Astrocyte (in vitro differentiated cells and primary cell): ENCODE results near the gene CBX6. TPM values are rescaled to one million over a fixed set of nuclear protein-coding genes. Genes with fewer than 3 reads are reported as not detected.

Source experiments
- DNase-seq: peaks from one replicate; pipeline ENCODE4 v3.0.0-alpha.2; 2010; ENCODE audit warnings: low read depth
- FAIRE-seq: peaks from 2 replicates; lab custom pipeline; 2011; peaks lifted over from hg19 to GRCh38; lab: Jason Lieb, UNC
- H2AFZ ChIP-seq: 2 replicates; pipeline ENCODE4 v1.6.0; 2012; ENCODE audit warnings: low read depth, low read length, inconsistent platforms
- H3K27ac ChIP-seq: 2 replicates; pipeline ENCODE4 v1.5.1; 2011; ENCODE audit warnings: low read depth, low read length, inconsistent platforms
- H3K27me3 ChIP-seq: 2 replicates; pipeline ENCODE4 v1.6.0; 2011; ENCODE audit warnings: low read length, inconsistent platforms; ENCODE audit not compliant: insufficient read depth
- H3K36me3 ChIP-seq: 2 replicates; pipeline ENCODE4 v1.5.1; 2011; ENCODE audit warnings: low read length, inconsistent platforms; ENCODE audit not compliant: insufficient read depth
- H3K4me1 ChIP-seq: 2 replicates; pipeline ENCODE4 v1.5.1; 2011; ENCODE audit warnings: low read length, inconsistent platforms; ENCODE audit not compliant: insufficient read depth
- H3K4me2 ChIP-seq: 2 replicates; pipeline ENCODE4 v1.6.0; 2012; ENCODE audit warnings: low read length, inconsistent platforms
- H3K4me3 ChIP-seq: 2 replicates; pipeline ENCODE4 v1.5.1; 2011; ENCODE audit warnings: low read depth, mild to moderate bottlenecking, low read length, inconsistent platforms; ENCODE audit not compliant: insufficient read depth
- H3K79me2 ChIP-seq: 2 replicates; pipeline ENCODE4 v1.6.0; 2012; ENCODE audit warnings: mild to moderate bottlenecking, low read length, inconsistent platforms; ENCODE audit not compliant: insufficient read depth
- H3K9ac ChIP-seq: 2 replicates; pipeline ENCODE4 v1.6.0; 2012; ENCODE audit warnings: mild to moderate bottlenecking, low read length, inconsistent platforms
- H3K9me3 ChIP-seq: 2 replicates; pipeline ENCODE4 v1.5.1; 2012; ENCODE audit warnings: low read depth, mild to moderate bottlenecking, low read length, inconsistent platforms; ENCODE audit not compliant: insufficient read depth
- H4K20me1 ChIP-seq: 2 replicates; pipeline ENCODE4 v1.6.0; 2012; ENCODE audit warnings: low read length, inconsistent platforms; ENCODE audit not compliant: insufficient read depth
- H3K27ac Mint-ChIP-seq: one replicate; pipeline ENCODE4 v1.8.0; 2021; ENCODE audit warnings: mild to moderate bottlenecking, mixed read lengths; ENCODE audit not compliant: unreplicated experiment
- H3K27me3 Mint-ChIP-seq: one replicate; pipeline ENCODE4 v1.8.0; 2021; ENCODE audit warnings: low read depth, mixed read lengths; ENCODE audit not compliant: unreplicated experiment
- H3K36me3 Mint-ChIP-seq: one replicate; pipeline ENCODE4 v1.8.0; 2021; ENCODE audit warnings: low read depth, mixed read lengths; ENCODE audit not compliant: unreplicated experiment
- H3K4me1 Mint-ChIP-seq: one replicate; pipeline ENCODE4 v1.8.0; 2021; ENCODE audit warnings: low read depth, mixed read lengths; ENCODE audit not compliant: unreplicated experiment
- H3K4me3 Mint-ChIP-seq: one replicate; pipeline ENCODE4 v1.8.0; 2021; ENCODE audit warnings: mild to moderate bottlenecking, moderate library complexity, mixed read lengths; ENCODE audit not compliant: unreplicated experiment
- H3K9me3 Mint-ChIP-seq: one replicate; pipeline ENCODE4 v1.8.0; 2021; ENCODE audit warnings: mild to moderate bottlenecking, mixed read lengths; ENCODE audit not compliant: unreplicated experiment
- EZH2 ChIP-seq: IDR thresholded peaks from 2 replicates; pipeline ENCODE4 v1.6.1; 2012; ENCODE audit warnings: mild to moderate bottlenecking, low read length, inconsistent platforms; ENCODE audit not compliant: insufficient read depth
- total RNA-seq: library from RNA; stranded (reverse); gene quantifications from 2 replicates; pipeline ENCODE4 v1.2.1, GENCODE V29; 2021
- TF ChIP-seq, protein P1 (sequence below): IDR thresholded peaks from 2 replicates; pipeline ENCODE4 v1.5.1; 2011; ENCODE audit warnings: low read depth, mild to moderate bottlenecking, inconsistent platforms, low read length, moderate library complexity; ENCODE audit not compliant: insufficient read depth

Gene CBX6
- total RNA-seq, 1 donor from 2014 or later, result 34.9 TPM

DNA sequence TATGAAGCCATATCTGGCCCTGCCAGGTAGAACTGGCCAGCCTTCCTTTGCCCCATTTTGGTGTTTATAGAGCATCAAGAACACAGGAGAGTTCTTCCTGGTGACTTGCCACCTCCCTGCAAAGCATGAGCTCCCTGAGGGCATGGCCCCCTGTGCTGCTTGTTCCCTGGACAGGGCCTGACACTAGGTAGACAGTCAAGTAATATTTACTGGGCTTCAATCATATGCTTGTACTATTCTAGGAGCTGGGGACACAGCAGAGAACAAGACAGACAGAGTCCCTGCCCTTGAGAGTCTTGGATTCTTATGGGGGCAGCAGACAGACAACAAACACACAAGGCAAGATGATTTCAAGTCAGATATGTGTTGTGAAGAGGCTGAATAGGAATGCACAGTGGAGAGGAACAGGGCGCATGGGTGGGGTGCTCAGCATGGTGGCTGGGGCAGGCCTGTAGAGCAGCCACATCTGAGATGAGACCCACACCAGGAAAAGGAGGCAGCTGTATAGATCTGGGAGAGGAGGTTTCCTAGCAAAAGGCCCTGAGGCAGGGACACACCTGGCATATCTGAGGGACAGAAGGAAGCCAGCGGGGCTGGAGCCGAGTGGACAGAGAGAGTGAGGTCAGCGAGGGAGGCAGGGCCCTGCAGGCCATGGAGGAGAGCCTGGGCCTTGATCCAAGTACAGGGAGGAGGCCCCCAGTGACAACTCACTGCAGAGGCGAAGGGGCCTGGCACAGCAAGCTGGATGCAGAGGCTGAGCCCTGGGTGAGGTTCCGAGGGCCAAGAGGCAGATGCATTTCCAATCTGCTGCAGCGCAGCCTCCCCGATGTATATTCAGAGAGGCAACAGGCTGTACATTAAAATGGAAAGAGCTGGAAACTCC lies 10.2 kb upstream of the CBX6 start:
- DNase-seq, result no peak
- no peaks in the 10 kb centered on the region for H3K36me3 Mint-ChIP-seq

DNA sequence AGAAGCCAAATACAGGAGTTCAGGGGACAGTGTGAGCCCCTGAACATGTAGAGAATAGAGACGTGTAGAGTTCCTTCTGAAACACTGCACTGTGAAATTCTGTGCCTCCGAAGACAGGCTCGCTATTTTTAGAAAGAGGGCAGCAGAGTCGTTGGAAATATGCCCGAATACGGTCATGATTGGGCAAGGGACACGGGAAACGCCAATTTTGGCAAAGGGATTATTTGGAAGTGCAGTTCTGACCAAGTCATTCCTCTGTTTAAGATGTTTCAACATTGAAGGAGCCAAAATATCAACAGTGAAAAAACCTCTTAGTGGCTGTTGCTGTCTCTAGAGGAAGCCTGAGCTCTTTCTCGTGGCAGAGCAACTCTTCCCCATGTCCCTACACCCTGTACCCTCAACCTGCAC lies 9.5 kb upstream of the CBX6 start:
- no peak overlapping the region for H3K27ac Mint-ChIP-seq
- peak; percentile 89 for FAIRE-seq
- Histone ChIP-seq H2AFZ (peak overlapping the region; percentile 45), H3K4me3 (no peak overlapping the region), H3K9ac (peak overlapping the region; percentile 16), H4K20me1 (no peaks in the 10 kb centered on the region), H3K27me3 (peaks cover 4% of the 10 kb centered on the region), H3K9me3 (peaks cover 4% of the 10 kb centered on the region), H3K4me1 (peaks cover 9% of the 10 kb centered on the region), H3K27ac (no peak overlapping the region), H3K36me3 (no peaks in the 10 kb centered on the region), H3K4me2 (peak overlapping the region; percentile 75), H3K79me2 (no peaks in the 10 kb centered on the region)
- H3K27me3 Mint-ChIP-seq, result peaks cover 37% of the 10 kb centered on the region
- H3K9me3 Mint-ChIP-seq, result peaks cover 1% of the 10 kb centered on the region
- TF ChIP-seq EZH2, result no peak
- TF ChIP-seq, protein P1, sequence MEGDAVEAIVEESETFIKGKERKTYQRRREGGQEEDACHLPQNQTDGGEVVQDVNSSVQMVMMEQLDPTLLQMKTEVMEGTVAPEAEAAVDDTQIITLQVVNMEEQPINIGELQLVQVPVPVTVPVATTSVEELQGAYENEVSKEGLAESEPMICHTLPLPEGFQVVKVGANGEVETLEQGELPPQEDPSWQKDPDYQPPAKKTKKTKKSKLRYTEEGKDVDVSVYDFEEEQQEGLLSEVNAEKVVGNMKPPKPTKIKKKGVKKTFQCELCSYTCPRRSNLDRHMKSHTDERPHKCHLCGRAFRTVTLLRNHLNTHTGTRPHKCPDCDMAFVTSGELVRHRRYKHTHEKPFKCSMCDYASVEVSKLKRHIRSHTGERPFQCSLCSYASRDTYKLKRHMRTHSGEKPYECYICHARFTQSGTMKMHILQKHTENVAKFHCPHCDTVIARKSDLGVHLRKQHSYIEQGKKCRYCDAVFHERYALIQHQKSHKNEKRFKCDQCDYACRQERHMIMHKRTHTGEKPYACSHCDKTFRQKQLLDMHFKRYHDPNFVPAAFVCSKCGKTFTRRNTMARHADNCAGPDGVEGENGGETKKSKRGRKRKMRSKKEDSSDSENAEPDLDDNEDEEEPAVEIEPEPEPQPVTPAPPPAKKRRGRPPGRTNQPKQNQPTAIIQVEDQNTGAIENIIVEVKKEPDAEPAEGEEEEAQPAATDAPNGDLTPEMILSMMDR, result no peak
- H3K36me3 Mint-ChIP-seq, result no peaks in the 10 kb centered on the region
- peaks cover 4% of the 10 kb centered on the region for H3K4me1 Mint-ChIP-seq
- no peak overlapping the region for H3K4me3 Mint-ChIP-seq
- peak; percentile 40 for DNase-seq

More for the DNA sequence above, 10.2 kb upstream of the CBX6 start:
- no peak overlapping the region for H3K9ac ChIP-seq
- H3K4me3 ChIP-seq, result no peak overlapping the region
- Mint-ChIP-seq H3K9me3 (peaks cover 1% of the 10 kb centered on the region), H3K4me3 (peak overlapping the region; percentile 17), H3K27me3 (peaks cover 37% of the 10 kb centered on the region), H3K27ac (no peak overlapping the region), H3K4me1 (peaks cover 4% of the 10 kb centered on the region)
- H3K27ac ChIP-seq, result no peak overlapping the region
- TF ChIP-seq, protein P1, result no peak
- no peak for TF ChIP-seq EZH2
- no peak overlapping the region for H2AFZ ChIP-seq
- peaks cover 9% of the 10 kb centered on the region for H3K4me1 ChIP-seq
- H3K9me3 ChIP-seq, result peaks cover 4% of the 10 kb centered on the region
- H3K36me3 ChIP-seq, result no peaks in the 10 kb centered on the region
- peaks cover 4% of the 10 kb centered on the region for H3K27me3 ChIP-seq
- H4K20me1 ChIP-seq, result no peaks in the 10 kb centered on the region
- H3K4me2 ChIP-seq, result peak overlapping the region; percentile 75
- no peaks in the 10 kb centered on the region for H3K79me2 ChIP-seq
- no peak for FAIRE-seq

DNA sequence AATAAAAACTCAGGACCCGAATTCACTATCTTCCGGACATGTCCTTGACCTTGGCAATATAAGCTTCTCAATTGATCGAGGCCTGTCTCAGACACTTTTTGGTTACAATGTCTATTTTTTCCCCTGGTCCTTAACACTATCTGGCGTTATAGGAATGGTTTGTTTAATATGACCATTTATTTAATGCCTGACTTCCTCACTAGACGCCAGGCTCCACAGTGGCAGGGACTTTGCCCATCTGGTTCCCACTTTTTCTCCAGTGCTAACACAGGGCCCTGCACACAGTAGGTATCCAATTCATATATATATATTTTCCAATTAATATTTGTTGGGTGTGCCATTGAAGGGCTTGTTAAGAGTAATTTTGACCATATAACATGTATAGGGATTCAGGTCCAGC lies 7.9 kb upstream of the CBX6 start:
- DNase-seq, result no peak
- Histone ChIP-seq H3K27me3 (peaks cover 9% of the 10 kb centered on the region), H3K79me2 (no peaks in the 10 kb centered on the region), H3K4me1 (peaks cover 9% of the 10 kb centered on the region), H3K4me2 (no peak overlapping the region), H3K9me3 (peaks cover 4% of the 10 kb centered on the region), H3K36me3 (no peaks in the 10 kb centered on the region), H3K9ac (no peak overlapping the region), H3K4me3 (no peak overlapping the region), H3K27ac (no peak overlapping the region), H4K20me1 (no peaks in the 10 kb centered on the region), H2AFZ (no peak overlapping the region)
- Mint-ChIP-seq H3K4me1 (peaks cover 4% of the 10 kb centered on the region), H3K27me3 (peaks cover 40% of the 10 kb centered on the region), H3K36me3 (no peaks in the 10 kb centered on the region), H3K9me3 (peaks cover 1% of the 10 kb centered on the region), H3K27ac (no peak overlapping the region), H3K4me3 (no peak overlapping the region)
- no peak for TF ChIP-seq EZH2
- TF ChIP-seq, protein P1, result no peak
- FAIRE-seq, result no peak
